Posterior vena cava (tissue), 2 donors: ENCODE results near the gene PEX6. TPM values are rescaled to one million over a fixed set of nuclear protein-coding genes. Genes with fewer than 3 reads are reported as not detected.
A peak's percentile ranks its signal among the peaks of the same experiment; 100 is the strongest.

Source experiments
- DNase-seq: peaks from one replicate; pipeline ENCODE4 v3.0.0-alpha.2; 2020; ENCODE audit warnings: low spot score
- intact Hi-C, 2 donors: fragments of 100-400 bp; cut with DNase I; formaldehyde crosslinking; loops; one replicate each; pipeline versions ENCODE4 v1.14.1 to v1.14.2; 2022 to 2023
- long read RNA-seq, 2 donors: library from polyadenylated mRNA; unstranded; transcript quantifications; one replicate each; pipeline ENCODE4 v2.0.0, GENCODE V29; 2020 to 2021
- total RNA-seq, 2 donors: library from RNA; stranded (reverse); fragmentation: NEBNext Ultra II Directional; extraction: Animal tissue kit (Norgen Biotek cat#: 25700); gene quantifications; one replicate each; pipeline ENCODE4 v1.2.1, GENCODE V29; 2021
- donor health status: DM: yes; HTN: yes; CAD: no.
- donor health status: DM: yes; HTN: yes; CAD: no.

PEX6 gene, protein sequence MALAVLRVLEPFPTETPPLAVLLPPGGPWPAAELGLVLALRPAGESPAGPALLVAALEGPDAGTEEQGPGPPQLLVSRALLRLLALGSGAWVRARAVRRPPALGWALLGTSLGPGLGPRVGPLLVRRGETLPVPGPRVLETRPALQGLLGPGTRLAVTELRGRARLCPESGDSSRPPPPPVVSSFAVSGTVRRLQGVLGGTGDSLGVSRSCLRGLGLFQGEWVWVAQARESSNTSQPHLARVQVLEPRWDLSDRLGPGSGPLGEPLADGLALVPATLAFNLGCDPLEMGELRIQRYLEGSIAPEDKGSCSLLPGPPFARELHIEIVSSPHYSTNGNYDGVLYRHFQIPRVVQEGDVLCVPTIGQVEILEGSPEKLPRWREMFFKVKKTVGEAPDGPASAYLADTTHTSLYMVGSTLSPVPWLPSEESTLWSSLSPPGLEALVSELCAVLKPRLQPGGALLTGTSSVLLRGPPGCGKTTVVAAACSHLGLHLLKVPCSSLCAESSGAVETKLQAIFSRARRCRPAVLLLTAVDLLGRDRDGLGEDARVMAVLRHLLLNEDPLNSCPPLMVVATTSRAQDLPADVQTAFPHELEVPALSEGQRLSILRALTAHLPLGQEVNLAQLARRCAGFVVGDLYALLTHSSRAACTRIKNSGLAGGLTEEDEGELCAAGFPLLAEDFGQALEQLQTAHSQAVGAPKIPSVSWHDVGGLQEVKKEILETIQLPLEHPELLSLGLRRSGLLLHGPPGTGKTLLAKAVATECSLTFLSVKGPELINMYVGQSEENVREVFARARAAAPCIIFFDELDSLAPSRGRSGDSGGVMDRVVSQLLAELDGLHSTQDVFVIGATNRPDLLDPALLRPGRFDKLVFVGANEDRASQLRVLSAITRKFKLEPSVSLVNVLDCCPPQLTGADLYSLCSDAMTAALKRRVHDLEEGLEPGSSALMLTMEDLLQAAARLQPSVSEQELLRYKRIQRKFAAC
- total RNA-seq = 10 to 100 TPM in 1 of 2 donors, 1 to 10 TPM in 1; 8.8 to 12.8 TPM
- long read RNA-seq, donor 1, transcript PEX6-202 (17 exons, 3,478 nt) = major isoform, 9 of 12 reads
- long read RNA-seq, donor 1, partial matches to known transcripts = 2 of 12 reads
- long read RNA-seq, donor 1, other reads (novel, unspliced or antisense) = 1 of 12 reads
- long read RNA-seq, donor 2, partial matches to known transcripts = 7 of 9 reads
- long read RNA-seq, donor 2, other reads (novel, unspliced or antisense) = 0 of 9 reads

DNA sequence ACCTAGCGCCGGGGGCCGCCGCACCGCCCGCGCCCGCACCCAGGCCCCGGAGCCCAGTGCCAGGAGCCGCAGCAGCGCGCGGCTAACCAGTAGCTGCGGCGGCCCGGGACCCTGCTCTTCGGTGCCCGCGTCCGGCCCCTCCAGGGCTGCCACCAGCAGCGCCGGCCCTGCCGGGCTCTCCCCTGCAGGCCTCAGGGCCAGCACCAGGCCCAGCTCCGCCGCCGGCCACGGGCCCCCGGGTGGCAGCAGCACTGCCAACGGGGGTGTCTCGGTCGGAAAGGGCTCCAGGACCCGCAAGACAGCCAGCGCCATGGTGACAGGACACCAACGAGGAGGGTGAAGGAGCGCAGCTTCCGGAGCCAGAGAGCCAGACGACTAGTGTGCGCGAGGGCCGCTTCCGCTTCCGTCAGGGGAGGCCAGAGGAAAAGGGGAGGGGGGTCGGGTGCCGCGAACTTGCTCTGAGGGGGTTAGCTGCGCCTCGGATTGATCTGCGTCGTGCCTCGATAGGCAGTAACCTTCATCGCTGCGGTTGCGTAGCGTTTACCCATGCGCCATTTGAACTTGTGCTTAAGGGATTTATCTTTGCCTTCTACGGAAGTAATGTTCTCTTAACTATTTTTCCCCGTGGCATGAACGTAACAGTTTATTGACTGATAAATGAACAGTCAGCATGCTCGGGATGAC lies at the start of gene PEX6:
PEX6 (minus strand) TSS at position 343 of the 684 bp plus-strand sequence; CDS start at position 312, 31 bp downstream.
- peak; percentile 98 for DNase-seq
- intact Hi-C loops = loop anchor here (5.0 kb wide), 2 partner anchors 42 to 47 kb away; no protein-coding TSS in a partner anchor

DNA sequence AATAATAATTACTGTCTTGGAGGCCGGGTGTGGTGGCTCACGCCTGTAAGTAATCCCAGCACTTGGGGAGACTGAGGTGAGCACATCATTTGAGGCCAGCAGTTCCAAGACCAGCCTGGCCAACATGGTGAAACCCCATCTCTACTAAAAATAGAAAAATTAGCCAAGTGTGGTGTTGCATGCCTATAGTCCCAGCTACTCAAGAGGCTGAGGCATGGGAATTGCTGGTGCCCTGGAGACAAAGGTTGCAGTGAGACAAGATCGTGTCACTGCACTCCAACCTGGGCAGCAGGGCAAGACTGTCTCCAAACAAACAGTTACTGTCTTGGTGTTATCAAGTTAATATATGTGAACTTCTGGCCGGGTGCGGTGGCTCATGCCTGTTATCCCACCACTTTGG lies 47.4 kb upstream of the PEX6 start:
- intact Hi-C loops = no loop called here
- no peak for DNase-seq

DNA sequence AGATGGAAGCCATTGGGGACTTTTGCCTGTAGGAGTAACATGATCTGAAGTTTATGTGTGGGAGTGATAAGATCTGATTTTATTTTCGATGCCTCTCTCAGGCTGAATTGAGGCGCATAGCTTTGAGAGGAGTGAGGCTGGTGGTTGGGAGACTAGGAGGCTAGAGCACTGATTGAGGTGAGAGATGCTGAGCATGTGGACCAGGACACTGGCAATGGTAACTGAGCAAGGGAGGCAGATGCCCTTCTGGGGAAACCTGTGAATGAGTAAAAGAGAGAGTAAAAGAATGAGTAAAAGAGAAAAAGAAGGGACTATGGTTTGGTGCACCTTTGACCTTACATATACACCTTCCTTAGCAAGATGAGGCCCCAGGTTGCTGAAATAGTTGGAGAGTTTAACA lies 45.5 kb upstream of the PEX6 start:
- DNase-seq = no peak
- intact Hi-C loops = no loop called here

DNA sequence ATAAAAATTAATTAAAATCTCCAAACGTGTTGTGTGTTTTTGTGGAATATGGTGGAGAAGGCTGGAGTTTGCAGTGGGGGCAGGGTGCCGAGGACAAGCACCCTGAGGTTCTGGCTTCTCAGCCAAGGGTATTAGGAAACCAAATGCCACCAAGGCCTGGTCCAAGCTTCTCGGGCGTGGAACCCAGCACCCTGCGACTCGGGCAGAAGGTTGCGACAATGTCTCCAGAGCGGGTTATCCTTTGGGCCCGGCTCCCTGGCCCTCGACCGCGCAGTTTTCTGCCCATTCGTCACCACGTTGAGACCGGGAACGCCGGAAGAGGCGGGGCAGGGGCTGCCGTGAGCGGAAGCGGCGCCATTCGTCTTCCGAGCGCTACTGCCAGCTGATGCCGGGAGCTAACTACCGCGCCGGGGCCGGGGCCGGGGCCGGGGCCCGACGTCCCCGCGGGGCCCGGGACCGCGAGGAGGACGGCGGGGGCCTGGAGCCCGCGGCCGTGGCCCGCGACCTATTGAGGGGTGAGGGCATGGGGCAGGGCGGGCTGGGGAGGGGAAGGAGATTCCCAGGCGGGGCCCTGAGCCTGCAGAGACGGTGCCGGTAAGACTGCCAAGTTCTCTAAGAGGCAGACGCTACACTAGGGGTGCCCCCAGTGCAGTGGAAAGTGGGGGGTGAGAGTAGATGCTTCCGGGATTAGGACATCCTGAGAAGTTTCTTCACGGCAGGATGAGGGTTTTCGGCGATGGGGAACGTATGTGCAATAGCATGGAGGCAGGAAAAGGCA lies 42.5 kb upstream of the PEX6 start, which contains the start of gene RRP36:
RRP36 (plus strand) TSS at position 354 of the 778 bp plus-strand sequence; CDS start at position 386, 32 bp downstream.
- DNase-seq = peak; percentile 95
- intact Hi-C loops = no loop called here

DNA sequence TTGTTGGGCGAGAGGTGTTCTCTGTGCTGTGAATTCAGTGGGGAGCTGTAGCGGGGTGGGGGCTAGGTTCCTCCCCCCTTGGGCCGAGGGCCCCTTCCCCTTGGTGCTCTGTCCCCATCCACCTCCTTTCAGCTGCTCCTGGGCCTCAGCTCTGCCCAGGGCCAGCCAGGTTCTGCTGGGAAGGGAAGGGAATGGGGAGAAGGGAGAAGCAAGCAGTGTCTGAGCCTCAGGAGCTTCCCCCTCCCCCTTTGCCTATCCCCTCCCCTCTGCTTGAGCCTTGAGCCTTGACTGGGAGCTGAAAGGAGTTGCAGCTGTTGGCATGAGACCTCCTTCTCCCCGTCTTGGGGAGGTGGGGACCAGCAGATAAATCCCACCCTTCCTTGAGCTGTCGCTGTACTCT lies 41.9 kb upstream of the PEX6 start:
- intact Hi-C loops = no loop called here
- no peak for DNase-seq

DNA sequence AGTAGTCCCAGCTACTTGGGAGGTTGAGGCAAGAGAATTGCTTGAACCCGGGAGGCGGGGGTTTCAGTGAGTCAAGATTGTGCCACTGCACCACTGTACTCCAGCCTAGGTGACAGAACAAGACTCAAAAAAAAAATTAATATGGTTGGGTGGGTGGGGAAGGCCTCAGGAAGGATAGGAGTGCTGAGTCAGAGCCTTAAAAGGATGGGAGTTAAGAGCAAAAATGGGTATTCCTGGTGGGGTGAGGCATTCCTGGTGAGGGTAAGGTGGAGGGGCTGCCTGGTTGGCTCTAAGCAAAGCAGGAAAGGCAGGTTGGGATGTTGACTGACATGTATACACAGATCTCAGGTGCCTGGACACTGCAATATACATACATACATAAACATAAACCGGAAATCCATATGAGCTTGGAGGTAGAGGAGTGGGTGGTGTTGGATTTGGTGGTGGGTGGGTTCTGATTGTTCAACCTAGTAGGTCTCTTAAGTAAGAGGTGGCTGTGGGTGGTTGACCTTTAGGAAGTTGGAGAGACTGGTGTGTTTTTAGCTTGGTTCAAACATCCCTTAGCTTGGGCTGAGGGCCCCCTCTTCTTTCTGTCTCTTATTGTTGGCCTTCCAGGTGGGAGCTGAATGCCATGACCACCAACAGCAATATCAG lies 41.2 kb upstream of the PEX6 start:
- intact Hi-C loops = no loop called here
- no peak for DNase-seq

DNA sequence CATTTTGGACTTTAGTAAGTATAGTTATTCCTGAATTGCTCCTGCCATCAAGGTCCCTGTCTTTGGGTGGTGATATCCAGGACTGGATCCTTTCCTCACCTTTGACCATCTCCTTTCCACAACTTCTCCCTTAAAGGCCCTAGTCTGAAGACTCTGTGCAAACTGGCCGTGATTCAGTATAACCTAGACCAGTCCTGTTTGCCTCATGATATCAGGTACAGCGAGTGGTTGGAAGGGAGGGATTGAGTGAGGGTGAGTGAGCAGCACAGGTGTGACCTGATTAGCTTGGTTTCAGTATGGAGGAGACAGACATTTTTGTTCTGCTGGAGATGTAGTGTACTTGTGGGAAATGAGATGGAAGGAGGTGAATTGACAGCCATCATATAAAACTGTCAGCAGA lies 40.2 kb upstream of the PEX6 start:
- DNase-seq = no peak
- intact Hi-C loops = no loop called here

DNA sequence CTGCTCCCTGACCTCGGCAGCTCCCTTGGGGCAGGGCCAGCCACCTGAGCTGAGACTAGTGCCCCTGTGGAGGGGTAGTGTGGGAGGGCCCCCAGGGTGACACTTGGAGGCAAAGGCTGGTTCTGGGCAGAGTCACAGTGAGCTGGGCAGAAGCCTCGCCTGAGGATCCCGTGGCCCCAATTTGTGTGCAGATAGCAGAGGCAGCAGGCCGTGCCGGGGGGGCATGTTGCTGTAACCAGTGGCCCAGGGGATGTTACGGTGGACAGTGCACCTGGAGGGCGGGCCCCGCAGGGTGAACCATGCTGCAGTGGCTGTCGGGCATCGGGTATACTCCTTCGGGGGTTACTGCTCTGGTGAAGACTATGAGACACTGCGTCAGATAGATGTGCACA lies 38.0 kb upstream of the PEX6 start:
- intact Hi-C loops = no loop called here
- DNase-seq = no peak

DNA sequence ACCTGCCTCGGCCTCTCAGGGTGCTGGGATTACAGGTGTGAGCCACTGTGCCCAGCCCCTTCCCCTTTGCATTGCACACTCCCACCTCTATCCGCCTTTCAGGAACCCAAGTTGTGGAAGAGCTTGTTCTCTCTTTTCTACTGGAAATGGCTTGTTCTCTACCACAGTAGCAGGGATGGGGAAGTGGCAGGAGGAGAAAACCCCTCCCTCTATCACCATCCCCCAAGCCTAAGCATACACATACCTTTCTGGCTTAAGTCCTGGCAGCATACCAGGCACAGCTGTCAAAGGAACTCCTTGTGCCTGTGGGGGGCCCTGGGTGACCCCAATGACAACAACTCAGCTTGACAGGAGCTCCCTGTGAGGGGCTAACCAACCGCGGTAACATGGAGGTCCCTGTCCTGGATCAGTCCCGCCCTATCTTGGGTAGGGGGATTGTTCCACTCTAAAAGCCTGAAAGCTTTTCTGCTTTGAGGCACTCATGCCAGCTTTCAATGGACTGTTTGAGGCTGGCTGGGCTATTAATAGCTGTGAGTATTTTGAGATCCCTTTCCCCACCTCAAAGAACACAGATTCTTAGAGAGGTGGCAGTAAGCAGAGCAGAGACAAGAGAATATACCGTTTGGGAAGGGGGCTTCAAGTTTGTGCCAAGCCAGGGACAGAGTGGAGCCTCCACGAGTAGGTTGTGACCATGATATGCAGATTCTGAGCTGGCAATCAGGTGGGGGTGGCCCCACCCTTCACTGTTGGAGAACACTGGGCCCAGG lies 37.4 kb upstream of the PEX6 start:
- intact Hi-C loops = no loop called here
- DNase-seq = no peak

DNA sequence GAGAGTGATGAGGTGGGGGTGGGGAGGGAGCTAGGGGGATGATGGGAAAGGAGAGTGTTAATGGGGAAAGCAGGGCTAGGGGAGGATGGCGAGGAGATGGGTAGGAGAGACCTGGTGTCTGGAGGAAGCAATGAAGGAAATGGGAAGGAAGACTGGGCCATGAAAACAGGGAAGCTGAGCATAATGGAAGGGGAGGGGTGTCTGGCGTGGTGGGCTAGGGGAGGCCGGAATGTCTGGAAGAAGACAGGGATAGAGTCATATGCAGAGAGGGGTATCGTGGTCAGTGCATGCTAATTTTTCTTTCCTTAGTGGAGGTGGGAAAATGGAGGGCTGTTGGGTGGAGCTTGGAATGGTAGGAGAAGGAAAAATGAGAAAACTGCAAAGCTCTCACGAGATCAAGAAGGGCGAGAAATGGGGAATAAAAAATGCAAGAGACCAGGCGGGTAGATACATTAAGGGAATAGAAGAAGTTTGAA lies 35.5 kb upstream of the PEX6 start:
- intact Hi-C loops = no loop called here
- DNase-seq = no peak

DNA sequence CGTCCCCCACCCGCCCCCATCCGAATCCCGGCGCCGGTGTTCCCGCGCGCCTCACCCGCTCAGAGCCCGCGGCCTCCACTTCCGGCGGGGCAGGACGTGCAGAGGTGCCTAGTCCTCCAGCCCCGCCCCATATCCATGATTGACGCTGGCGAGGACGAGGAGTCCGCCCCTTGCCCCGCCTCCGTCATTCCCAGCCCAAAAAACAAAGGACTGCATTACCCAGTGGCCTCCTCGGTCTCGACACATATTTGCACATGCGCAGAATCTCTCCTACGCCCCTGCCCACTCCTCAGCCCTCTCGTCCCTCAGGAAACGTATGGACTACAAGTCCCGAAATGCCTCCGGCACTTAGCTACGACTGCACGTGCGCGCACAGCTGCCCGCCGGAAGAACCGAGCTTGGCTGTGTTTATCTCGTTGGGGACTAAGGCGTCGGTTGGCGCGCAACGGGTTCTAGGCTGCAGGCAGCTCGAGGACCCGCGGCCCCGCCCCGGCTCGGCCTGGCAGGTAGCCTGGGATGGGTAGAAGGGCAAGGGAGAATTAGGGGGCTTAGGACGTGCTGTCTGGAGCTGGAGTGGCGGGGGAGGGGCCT lies 35.0 kb upstream of the PEX6 start, which contains the start of the genes KLHDC3 and MEA1:
KLHDC3 (plus strand) TSS at position 407 of the 591 bp plus-strand sequence. CDS start 2,944 bp downstream, outside the sequence.
MEA1 (minus strand) TSS at position 104 of the 591 bp plus-strand sequence. CDS start 133 bp downstream, outside the sequence.
- intact Hi-C loops = no loop called here
- peak; percentile 99 for DNase-seq

DNA sequence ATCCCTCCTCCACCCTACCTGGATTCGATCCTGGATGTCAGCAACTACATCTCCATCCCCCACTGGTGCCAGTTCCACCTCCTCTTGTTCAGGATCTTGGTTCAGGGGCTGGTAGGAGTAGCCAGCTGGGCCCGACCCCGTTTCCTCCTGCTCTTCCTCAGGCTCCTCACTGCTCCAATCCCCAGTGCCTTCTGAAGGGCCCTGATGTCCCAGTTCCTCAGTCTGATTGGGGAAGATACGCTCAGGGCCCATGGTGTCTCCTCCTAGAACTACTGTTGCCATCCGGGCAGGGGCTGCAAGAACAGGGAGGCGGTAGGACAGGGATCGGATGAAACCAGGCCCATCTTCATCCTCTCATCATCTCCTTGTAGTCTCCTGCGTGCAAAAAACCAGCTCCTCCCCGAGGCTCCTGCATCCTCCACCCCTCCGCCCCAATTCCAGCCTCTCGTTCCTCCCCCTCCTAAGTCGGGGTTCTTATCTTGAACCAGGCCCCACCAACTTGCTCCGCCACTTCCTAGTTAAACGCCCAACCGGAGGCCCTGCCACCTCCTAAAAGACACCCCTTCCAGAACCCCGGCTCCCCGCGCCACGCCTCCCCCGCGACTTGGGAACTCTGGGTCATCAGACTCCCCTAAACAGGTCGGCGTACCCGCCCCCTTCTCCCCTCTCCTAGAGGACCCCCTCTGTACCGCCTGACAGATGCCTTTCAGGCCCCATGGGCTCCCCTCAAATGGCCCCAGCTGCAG lies 34.3 kb upstream of the PEX6 start:
- intact Hi-C loops = no loop called here
- DNase-seq = no peak

DNA sequence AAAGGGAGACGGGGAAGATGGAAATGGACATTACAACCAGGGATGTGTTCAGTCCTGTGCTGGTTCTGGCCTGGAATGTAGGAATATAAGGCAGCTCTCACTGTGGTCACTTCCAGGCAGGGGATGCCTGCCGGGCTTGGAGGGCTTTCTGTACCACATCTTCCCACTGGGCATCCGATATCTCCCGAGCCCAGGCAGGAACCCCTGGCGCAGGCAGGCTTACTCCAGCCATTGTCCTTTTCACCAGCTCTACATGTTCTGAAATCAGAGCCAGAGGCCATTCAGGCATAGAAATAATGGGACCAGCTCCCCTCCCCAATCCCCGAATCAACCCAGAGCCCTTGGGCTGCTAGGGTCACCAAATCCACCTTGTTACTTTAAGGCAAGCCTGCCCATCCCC lies 33.4 kb upstream of the PEX6 start:
- no peak for DNase-seq
- intact Hi-C loops = no loop called here

DNA sequence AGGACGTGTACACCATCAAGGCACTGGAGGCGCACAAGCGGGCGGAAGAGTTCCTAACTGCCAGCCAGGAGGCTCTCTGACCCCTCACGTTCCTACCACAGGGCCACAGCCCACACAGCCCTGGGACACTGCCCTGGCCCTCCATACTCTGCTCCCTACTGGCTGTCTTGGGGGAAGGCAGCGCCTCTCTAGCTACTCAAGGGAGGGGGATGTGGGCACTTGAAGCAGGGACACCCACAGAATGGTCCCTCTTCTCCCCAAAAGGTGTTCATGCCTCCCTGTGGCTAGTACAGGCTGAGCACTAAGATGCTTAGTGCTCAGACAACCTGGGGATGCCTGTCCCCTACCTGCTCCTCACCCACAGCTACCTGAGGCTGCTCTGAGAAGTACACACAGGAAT lies 32.2 kb upstream of the PEX6 start:
- intact Hi-C loops = no loop called here
- DNase-seq = no peak

DNA sequence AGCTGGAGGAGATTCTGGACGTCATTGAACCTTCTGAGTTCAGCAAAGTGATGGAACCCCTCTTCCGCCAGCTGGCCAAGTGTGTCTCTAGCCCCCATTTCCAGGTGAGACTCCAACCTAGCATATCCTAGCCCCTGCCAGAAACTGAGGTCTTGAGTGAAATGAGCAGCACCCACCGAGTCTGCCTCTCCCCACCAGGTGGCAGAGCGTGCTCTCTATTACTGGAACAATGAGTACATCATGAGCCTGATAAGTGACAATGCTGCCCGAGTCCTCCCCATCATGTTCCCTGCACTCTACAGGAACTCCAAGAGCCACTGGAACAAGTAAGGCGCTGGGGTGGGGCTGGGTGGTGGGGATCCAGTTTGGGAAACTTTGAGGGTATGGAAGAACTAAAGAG lies 30.1 kb upstream of the PEX6 start:
- intact Hi-C loops = loop anchor here in 1 of 2 donors (10.0 kb wide), 1 partner anchor 116 kb away; no protein-coding TSS in a partner anchor
- DNase-seq = no peak
